Stimulated activated CD4-positive, alpha-beta T cell treated with anti-CD3 and anti-CD28 coated beads, Interleukin-4, amount 100 ng/mL, for 24 hours (primary cell): Measurements from ENCODE around the gene CRACR2B.

Experiments
- DNase-seq: peaks from one replicate; pipeline ENCODE4 v3.0.0-alpha.2; 2020

The CRACR2B gene

DNA sequence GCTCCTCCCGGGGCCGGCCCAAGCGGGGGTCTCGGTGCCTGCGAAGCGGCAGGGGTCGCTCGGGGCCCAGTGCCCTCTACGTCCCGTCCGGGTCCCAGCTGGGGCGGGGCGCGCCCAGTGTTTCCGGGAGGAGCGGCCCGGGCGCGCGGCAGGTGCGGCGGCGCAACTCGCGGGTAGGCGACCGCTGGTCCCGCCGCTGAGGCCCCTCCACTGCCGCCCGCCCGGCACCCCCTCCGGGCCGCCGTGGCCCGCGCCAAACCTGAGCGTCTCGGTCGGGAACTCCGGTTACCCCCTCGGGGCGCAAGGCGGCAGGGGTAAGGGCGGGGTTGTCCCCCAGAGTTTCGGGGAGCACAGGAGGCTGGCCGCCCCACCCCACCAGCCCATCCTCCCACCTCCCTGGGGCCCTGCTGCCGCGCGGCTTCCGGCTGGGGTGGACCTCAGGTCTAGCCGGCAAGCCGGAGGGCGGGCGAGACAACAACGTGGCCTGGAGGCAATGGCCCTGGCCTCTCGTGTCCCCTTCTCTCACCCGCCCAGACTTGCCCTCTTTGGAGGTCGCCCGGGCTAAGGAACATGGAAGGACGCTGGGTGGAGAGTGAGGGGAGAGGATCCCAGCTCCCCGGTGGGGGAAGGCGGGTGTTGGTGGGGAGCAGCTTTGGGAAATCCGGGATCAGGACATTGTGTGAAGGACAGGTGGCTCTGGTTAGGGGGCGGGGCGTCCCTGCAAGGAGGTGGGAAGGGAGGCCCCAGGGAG, 398 bp upstream of the CRACR2B start:
- DNase-seq, result no peak

DNA sequence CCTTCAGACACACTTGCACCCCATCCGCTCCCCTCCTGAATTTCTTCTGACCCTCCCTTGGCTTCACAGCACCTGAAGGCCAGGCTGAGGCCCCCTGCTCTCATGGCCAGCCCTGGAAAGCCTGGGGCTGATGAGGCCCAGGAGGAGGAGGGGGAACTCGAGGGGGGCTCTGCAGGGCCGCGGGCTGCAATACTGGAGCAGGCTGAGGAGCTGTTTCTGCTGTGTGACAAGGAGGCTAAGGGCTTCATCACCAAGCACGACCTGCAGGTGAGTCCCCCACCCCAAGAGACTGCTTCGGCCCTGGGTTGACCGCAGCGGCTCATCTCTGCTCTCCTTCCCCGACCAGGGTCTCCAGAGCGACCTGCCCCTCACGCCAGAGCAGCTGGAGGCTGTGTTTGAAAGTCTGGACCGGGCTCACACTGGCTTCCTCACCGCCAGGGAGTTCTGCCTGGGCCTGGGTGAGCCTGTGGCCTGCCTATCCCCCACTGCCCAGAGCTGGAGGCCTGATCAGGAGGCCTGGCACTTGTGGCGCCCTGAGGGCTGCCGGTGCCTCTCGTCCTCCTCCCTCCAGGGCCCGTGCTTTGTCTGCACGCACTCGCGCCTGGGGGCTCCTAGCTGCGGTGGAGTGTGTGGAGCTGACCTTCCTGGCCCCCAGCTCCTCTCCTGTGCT, 922 bp downstream of the CRACR2B start:
- DNase-seq, result no peak

DNA sequence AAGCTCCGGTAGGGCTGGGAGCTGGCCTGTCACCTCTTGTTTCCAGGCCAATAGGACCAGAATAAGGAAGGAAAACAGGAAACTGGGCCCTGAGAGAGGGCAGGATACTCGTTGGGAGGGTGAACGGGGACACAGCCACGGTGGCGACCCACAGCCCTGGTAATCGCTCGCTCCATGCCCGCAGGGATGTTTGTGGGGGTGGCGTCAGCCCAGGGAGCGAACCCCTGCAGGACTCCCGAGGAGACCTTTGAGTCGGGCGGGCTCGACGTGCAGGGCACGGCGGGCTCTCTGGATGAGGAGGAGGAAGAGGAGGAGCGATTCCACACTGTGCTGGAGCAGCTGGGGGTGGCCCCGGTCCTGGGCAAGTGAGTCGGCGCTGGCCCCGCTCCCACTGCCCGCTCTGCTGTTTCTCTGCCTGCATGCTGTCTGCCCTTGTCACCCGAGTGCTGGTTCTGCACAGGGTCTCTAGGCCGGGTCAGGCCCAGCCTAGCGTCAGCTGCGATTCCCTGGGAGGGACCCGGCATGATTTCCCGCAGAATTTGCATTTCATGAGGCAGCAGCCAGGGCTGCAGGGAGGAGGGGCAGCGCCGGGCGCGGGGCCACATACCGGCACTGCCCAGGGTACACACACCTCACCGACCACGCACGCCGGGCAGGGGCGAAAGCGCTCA, 1.6 kb downstream of the CRACR2B start:
- no peak for DNase-seq

DNA sequence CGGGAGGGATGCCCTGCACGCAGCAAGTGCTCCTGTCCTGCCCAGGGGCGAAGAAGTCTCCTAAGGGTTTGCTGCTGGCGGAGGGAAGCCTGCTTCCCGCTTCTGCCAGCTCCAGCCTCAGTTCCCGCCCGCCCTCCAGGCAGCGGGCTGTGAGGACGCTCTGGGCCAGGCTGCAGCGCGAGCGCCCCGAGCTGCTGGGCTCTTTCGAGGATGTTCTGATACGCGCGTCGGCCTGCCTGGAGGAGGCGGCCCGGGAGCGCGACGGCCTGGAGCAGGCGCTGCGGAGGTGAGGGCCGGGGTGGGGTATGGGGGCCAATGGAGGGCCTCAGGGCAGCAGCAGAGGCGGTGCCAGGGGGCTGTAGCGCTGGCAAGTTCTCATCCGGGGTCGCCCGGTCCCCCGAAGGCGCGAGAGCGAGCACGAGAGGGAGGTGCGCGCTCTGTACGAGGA, 2.2 kb downstream of the CRACR2B start:
- no peak for DNase-seq

DNA sequence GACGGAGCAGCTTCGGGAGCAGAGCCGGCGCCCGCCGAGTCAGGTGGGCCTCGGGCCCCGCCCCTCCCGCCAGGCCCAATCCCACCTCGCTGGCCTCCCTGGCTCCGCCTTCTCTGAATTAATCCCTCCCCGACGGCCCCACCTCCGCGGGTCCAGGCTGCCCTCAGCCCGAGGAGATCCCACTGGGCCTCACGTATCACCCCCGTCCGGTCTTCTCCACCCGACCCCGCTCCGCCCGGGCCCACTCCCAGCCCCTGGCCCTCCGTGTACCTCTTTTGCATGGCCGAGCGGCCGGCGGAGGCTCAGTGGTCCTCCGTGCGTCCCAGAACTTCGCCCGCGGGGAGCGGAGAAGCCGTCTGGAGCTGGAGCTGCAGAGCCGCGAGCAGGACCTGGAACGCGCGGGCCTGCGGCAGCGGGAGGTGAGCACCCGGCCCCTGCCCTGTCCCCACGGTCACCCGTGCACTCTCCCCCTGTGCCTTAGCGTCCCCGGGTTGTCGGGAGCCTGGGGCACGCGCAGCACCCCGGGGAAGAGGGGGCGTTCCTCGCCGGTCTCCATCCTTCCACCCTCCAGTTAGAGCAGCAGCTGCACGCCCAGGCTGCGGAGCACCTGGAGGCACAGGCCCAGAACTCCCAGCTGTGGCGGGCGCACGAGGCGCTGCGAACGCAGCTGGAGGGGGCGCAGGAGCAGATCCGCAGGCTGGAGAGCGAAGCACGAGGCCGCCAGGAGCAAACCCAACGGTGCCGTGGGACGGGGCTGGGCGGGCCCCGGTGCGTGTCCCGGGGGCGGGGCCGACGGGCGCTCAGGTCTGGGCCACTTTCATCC, 2.8 kb downstream of the CRACR2B start:
- DNase-seq, result peak; percentile 52

DNA sequence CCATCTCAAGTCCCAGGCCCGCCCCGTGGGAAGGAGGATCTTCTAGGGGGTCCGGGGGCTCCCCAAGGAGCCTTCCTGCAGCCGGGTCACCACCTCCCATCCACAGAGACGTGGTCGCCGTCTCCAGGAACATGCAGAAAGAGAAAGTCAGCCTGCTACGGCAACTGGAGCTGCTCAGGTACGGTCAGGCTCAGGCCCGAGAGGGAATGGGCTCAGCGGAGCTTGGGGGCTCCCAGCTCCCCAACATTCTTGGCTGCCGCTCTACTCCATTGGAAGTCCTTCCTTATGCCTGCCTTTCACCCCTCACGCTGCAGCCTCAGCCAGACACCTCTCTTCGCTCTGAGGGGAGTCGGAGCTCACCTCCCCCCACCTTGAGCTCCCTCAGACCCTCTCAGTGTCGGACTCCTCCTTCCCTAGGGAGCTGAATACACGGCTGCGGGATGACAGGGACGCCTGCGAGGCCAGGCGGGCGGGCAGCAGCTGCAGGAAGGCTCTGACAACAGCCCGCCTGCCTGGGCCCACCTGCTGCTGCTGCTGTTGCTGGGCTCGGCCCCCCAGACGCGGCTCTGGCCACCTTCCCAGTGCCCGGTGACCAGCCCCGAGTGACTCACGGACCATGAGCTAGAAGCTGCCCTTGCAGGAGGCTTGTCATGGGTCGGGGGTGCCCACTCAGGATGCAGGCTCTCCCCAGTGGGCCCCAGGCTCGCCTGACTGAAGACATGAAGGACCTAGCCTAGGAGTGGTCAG, 3.6 kb downstream of the CRACR2B start:
- DNase-seq, result no peak

DNA sequence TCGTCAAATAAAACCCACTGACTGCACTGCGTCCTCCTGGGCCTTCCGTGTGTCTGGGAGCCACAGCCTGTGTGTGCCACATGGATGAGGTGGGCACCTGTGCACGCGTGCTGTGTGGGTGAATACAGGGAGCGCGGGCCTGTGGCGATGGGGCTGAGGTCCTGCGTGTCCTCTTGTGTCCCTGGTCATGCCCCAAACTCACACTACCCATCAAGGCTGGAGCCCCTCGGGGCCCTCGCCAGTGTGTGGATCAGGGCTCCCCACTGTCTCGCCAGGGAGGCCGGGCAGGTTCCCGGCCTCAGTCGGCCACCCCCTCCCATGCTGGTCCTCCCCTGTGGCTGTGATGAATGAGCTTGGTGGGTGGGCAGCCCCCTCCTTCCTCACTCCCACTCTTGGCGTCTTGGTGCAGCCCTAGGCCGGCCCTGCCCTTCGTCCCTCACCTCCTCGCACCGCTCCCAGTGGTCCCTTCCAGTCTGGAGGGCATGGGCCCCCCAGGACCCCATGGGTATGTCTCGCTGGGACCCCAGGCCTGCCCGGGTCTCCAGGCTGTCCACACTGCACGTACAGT, 4.3 kb downstream of the CRACR2B start:
- no peak for DNase-seq

DNA sequence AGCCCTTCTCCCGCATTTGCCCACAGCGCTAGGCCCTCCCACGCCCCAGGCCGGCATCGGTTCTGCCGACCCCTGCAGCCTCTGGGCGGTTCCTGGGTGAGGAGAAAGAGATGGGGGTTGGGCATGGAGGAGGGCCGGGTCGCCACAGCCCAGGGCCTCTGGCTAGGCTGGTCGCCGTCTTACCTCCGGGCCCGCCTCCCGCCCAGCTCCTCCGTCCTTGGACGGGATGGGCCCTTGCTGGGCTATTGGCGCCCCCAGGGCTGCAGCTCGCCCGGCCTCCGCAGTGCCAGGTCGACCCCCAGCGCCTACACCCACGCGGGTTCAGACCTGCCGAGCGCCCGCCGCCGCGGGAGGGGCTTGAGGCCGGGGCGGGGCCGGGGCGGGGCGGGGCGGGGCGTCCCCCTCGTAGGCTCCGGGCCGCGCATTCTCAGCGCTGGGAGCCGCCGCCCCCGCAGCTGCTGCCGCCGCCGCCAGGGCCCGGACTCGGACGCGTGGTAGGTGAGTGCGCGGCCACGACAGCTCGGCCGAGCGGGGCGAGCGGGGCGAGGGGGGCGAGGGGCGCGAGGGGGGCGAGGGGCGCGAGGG, 4.9 kb downstream of the CRACR2B start, which contains the start of gene CD151:
CD151 (plus strand) TSS at position 424 of the 585 bp plus-strand sequence. CDS start 3,118 bp downstream, outside the sequence.
- DNase-seq, result no peak

DNA sequence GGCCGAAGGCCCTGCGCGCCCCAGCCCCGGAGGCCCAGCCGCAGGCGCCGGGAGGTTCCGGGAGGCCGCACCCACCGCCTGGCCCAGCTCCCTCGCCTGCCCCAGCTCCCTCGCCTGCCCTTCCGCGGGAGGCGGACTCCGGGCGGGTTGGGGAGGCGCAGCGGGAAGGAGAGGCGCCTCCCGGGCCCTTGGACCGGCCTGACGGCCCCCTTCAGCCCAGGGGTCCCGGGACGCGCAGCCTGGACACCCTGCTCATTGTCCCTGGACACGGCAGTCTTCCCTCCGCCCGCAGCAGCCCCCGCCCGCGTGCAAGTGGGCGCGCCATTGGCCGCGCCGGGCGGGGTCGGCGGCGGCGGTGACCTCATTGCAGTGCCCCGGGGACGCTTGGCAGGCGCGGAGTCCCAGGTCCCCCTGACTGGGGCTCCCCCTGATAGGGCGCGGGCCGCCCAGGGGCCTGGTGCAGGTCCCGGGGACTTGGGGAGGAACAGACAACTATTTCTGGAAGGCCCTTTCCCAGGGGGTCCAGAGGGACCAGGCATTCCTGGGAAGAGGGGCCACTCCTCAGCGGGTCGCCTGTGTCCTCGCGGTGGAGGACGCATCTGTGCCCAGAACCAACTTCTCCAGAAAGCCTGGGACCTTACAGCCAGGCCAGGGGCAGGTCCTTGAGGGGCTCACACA, 5.5 kb downstream of the CRACR2B start:
- DNase-seq, result no peak

DNA sequence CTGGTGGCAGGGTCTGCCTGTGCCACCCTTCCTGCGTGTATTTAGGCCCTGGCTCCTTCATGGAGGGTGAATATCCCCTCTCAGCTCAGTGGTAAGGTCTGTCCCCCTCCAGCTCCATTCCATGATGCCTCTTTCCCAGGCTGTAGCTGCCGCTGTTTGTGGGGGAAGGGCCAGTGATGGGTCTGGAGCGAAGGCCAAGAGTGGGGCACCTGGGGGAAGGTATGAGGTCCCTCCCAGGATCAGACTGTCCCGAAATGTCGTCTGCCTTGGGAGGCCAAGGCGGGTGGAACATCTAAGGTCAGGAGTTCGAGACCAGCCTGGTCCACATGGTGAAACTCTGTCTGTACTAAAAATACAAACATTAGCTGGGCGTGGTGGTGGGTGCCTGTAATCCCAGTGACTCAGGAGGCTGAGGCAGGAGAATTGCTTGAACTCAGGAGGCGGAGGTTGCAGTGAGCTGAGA, 6.2 kb downstream of the CRACR2B start:
- no peak for DNase-seq

DNA sequence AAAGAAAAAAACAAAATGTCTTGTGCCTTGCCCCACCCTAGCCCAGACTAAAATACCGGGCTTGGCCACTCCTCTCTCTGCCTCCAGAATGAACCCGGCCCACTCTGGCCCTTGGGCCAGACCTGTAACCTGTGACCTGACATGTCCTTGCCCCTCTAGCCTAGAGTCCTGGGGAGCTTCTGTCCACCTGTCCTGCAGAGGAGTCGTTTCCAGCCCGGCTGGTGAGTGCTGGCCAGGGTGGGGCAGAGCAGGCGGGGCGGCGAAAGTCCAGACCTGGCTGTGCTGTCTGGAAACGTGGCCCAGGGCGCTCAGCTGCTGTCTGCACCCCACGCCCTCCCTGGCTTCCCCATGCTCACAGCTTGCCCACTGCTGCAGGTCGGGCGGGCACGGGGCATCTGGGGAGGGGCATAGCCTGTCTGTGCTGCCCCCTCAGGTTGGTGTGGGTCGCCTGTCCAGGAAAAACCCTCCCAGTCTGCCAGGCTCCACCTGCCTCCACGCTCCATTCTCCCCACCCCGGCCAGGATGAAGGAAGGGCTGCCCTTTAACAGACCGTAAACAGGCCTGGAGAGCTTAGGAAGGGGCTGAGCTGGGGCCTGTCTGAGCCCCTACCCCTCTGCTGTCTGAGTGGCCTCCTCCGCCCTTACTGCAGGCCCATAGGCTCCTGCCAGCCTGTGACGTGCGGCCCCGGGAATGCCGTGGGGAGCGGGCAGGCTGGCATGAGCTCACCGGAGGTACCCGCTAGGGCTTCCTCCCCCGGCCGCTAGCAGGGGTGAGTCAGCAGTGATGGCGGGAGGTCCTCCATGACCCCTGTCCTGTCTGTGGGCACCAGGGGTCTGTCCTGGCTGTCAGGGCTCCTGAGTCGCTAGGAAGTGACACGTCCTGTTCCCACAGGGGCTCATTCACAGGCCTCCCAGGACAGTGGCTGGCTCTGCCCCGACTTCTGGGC, 6.9 kb downstream of the CRACR2B start:
- no peak for DNase-seq

DNA sequence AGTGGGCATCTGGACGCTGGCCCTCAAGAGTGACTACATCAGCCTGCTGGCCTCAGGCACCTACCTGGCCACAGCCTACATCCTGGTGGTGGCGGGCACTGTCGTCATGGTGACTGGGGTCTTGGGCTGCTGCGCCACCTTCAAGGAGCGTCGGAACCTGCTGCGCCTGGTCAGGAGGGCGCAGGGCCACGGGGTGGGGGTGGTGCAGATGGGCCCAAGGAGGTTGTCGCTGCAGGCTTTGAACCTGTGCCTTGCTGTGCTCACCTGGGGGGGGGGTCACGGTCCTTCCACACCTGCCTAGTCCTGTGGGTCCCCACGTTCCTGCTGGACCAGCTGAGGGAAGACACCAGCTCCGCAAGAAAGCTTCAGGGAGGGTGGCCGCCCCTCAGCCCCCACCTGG, 8.6 kb downstream of the CRACR2B start:
- no peak for DNase-seq

DNA sequence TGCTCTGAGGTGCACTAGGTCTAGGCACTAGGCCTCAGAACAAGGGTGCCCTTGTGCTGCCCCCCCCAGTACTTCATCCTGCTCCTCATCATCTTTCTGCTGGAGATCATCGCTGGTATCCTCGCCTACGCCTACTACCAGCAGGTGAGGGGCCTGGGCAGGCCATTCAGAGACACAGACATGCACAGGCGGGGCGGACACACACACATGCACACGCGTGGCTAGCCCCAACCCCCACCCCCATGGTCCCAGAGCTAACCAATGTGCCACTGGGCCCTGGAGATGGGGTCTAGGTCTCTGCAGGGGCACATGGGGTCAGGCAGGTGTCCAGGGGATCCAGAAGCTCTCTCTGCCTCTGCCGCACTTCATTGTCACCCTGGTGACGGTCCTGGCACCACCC, 9.0 kb downstream of the CRACR2B start:
- DNase-seq, result no peak

DNA sequence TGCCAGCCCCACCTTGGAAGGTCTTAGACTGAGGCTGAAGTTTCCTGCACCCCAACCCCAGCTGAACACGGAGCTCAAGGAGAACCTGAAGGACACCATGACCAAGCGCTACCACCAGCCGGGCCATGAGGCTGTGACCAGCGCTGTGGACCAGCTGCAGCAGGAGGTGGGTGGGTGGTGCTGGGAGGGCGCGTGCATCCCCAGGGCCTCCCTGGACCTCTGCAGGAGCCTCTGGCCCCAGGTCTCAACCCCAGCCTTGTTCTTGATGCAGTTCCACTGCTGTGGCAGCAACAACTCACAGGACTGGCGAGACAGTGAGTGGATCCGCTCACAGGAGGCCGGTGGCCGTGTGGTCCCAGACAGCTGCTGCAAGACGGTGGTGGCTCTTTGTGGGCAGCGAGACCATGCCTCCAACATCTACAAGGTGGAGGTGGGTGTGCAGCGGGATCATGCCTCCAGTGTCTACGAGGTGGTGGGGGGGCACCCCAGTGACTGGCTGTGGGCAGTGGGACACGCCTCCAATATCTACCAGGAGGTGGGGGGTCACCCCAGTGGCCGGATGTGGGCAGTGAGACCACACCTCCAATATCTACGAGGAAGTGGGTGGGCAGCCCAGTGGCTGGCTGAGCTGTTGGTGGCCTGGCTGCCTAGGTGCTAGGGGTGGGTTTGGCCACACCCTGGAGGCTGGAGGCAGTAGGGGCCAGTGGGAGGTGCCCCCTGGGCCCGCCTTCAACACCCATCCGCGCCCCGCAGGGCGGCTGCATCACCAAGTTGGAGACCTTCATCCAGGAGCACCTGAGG, 9.7 kb downstream of the CRACR2B start:
- no peak for DNase-seq

DNA sequence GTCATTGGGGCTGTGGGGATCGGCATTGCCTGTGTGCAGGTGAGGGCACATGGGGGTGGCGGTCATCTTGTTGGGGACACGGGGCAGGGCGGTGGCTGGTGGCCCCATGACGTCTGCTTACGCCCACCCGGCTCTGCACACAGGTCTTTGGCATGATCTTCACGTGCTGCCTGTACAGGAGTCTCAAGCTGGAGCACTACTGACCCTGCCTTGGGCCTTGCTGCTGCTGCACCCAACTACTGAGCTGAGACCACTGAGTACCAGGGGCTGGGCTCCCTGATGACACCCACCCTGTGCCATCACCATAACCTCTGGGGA, 10.2 kb downstream of the CRACR2B start:
- no peak for DNase-seq

DNA sequence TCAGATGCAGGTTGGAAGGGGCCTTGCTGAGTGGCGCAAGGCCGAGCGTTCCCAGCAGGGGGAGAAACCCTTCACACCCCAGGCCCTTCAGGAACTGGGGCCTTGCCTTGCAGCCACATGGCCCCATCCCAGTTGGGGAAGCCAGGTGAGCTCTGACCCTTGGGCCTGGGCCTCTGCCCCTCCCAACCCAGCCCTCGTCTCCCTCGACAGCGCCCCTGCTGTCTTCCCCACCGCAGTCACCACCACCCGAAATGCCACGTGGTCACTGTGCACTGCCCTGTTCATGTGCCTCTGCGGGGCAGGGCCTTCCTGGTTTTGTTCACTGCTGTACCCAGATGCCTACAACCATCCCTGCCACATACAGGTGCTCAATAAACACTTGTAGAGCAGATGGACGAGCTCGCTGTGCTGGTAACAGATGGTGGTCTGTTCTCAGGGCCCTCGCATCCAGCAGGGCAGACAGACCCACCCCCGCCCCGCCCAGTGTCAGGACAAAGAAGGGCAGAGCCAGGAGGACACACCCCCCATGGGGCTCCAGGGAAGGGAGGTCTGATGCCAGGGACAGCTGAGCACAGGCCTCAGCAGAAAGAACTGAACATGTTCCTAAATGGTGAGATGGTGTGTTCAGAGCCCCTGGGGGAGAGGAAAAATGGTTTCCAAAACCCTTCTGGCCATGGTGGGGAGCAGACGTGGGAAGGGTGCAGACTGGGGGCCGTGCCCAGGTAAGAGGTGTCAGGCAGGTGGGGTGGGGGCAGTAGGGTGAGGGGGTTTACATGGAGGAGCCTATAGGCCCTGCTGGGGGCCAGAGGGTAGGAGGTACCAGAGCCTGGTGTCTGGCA, 10.9 kb downstream of the CRACR2B start:
- DNase-seq, result no peak

DNA sequence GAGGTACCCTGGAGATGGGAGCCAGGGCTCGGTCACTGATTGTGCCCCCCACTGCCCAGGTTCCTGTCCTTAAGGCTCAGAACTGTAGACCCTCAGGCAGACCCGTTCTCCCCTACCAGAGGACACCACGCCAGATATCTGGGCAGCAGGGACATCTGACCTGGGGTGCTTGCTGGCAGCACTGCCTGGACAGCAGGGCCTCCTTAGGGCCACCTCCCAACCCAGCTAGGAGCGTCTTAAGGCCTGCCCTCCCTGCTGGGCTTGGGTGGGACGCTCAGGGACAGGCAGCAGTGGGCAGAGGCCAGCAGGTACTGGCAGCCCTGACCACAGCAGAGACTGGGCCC, 11.5 kb downstream of the CRACR2B start:
- DNase-seq, result no peak
